ENCODE results near the gene GLG1.
"Not testable (repeated sequence)": the region's sequence is repeated elsewhere in the genome, so short reads cannot be mapped to it uniquely, and the experiment has no call there.

Gene GLG1

GRCh38 chr16:74575807-74576643, 30.9 kb downstream of the GLG1 start:
- no peak for DNase-seq

GRCh38 chr16:74575175-74575806, 31.6 kb downstream of the GLG1 start:
- peak in 1 of 58 donors; percentile 6 for DNase-seq

GRCh38 chr16:74574146-74574545, 32.8 kb downstream of the GLG1 start:
- DNase-seq: no peak

GRCh38 chr16:74573622-74574021, 33.3 kb downstream of the GLG1 start:
- no peak for DNase-seq

GRCh38 chr16:74570412-74571301, 36.3 kb downstream of the GLG1 start:
- peak in 13 of 58 donors; percentile 3 to 33 (median 14) for DNase-seq

- no peak for DNase-seq
These were observed 37.8 kb downstream of the GLG1 start for GRCh38 chr16:74568961-74569631.

- DNase-seq: no peak
These were observed 39.0 kb downstream of the GLG1 start for GRCh38 chr16:74567901-74568300.

- no peak for DNase-seq
These were observed 41.5 kb downstream of the GLG1 start for GRCh38 chr16:74565378-74565777.

- DNase-seq: no peak
These were observed 42.4 kb downstream of the GLG1 start for GRCh38 chr16:74564451-74564984.

GRCh38 chr16:74563828-74564263, 43.1 kb downstream of the GLG1 start:
- no peak for DNase-seq

GRCh38 chr16:74562117-74562516, 44.8 kb downstream of the GLG1 start:
- DNase-seq: no peak

GRCh38 chr16:74561626-74562025, 45.3 kb downstream of the GLG1 start:
- no peak for DNase-seq

GRCh38 chr16:74560912-74561311, 46.0 kb downstream of the GLG1 start:
- peak in 3 of 58 donors; percentile 1 to 18 (median 7) for DNase-seq

GRCh38 chr16:74558873-74559272, 48.0 kb downstream of the GLG1 start:
- DNase-seq: no peak

- DNase-seq: no peak
These were observed 49.6 kb downstream of the GLG1 start for GRCh38 chr16:74557275-74557674.

GRCh38 chr16:74556375-74556922, 50.5 kb downstream of the GLG1 start:
- no peak for DNase-seq

- not testable (repeated sequence) for DNase-seq
These were observed 54.6 kb downstream of the GLG1 start for GRCh38 chr16:74552357-74552756.

GRCh38 chr16:74550227-74551019, 56.5 kb downstream of the GLG1 start:
- not testable (repeated sequence) for DNase-seq

GRCh38 chr16:74546112-74546511, 60.8 kb downstream of the GLG1 start:
- not testable (repeated sequence) for DNase-seq

Data from anterior cingulate cortex (tissue), 58 donors.